Stimulated activated CD8-positive, alpha-beta memory T cell treated with anti-CD3 and anti-CD28 coated beads, Interleukin-15, amount 100 ng/mL, for 48 hours (primary cell): Measurements from ENCODE around the gene GNG4.
"Not testable (repeated sequence)": the region's sequence is repeated elsewhere in the genome, so short reads cannot be mapped to it uniquely, and the experiment has no call there.

Experiments
- DNase-seq, 2 donors: peaks; one replicate each; pipeline ENCODE4 v3.0.0-alpha.2; 2020; ENCODE audit warnings: low read depth in 2 of 2

The GNG4 gene

GRCh38 chr1:235650341-235651169 lies 971 bp upstream of the GNG4 start:
- no peak for DNase-seq

- peak in 1 of 2 donors; percentile 49 for DNase-seq
These were observed 623 bp downstream of the GNG4 start for GRCh38 chr1:235648954-235649367.

- no peak for DNase-seq
These were observed 1.1 kb downstream of the GNG4 start for GRCh38 chr1:235648407-235648907.

GRCh38 chr1:235647537-235647936 lies 2.0 kb downstream of the GNG4 start:
- not testable (repeated sequence) for DNase-seq

- DNase-seq: no peak
These were observed 3.1 kb downstream of the GNG4 start for GRCh38 chr1:235646463-235646862.

- no peak for DNase-seq
These were observed 4.8 kb downstream of the GNG4 start for GRCh38 chr1:235644693-235645305.

- DNase-seq: no peak
These were observed 5.5 kb downstream of the GNG4 start for GRCh38 chr1:235643837-235644692.

- no peak for DNase-seq
These were observed 6.6 kb downstream of the GNG4 start for GRCh38 chr1:235642943-235643371.

- peak; percentile 50 to 58 for DNase-seq
These were observed 7.3 kb downstream of the GNG4 start for GRCh38 chr1:235642011-235642942.

GRCh38 chr1:235640580-235640979 lies 9.0 kb downstream of the GNG4 start:
- DNase-seq: no peak

- DNase-seq: no peak
These were observed 10.1 kb downstream of the GNG4 start for GRCh38 chr1:235639226-235640205.

- not testable (repeated sequence) for DNase-seq
These were observed 11.0 kb downstream of the GNG4 start for GRCh38 chr1:235638612-235639011.

- no peak for DNase-seq
These were observed 11.6 kb downstream of the GNG4 start for GRCh38 chr1:235637756-235638534.

GRCh38 chr1:235635938-235636662 lies 13.5 kb downstream of the GNG4 start:
- DNase-seq: no peak

GRCh38 chr1:235632506-235633401 lies 16.8 kb downstream of the GNG4 start:
- no peak for DNase-seq

- DNase-seq: no peak
These were observed 17.8 kb downstream of the GNG4 start for GRCh38 chr1:235631816-235632215.

- no peak for DNase-seq
These were observed 21.1 kb downstream of the GNG4 start for GRCh38 chr1:235628316-235629005.
